ENCODE results near the gene ARHGEF25. TPM values are rescaled to one million over a fixed set of nuclear protein-coding genes. Genes with fewer than 3 reads are reported as not detected.
"Not testable (repeated sequence)": the region's sequence is repeated elsewhere in the genome, so short reads cannot be mapped to it uniquely, and the experiment has no call there.

The ARHGEF25 gene
- total and polyA plus RNA-seq, 2 donors (not counting 1 experiment from before 2014, with no cell fraction given): 0.12 TPM; not detected in 1

- ChIA-PET POLR2A (no interaction called here), CTCF (no interaction called here)
- no peak overlapping the region for H3K27ac Mint-ChIP-seq
- no peaks in the 10 kb centered on the region for H4K20me1 ChIP-seq (ENCODE audit: control insufficient read depth, insufficient read depth, low read length, poor library complexity, severe bottlenecking)
- no peak overlapping the region for H3K27ac ChIP-seq (ENCODE audit: low read length in 2 of 2)
- TF ChIP-seq CTCF (IDR thresholded peaks at IDR 0.05): no peak
- no peak for TF ChIP-seq EZH2 (IDR thresholded peaks at IDR 0.05; ENCODE audit: borderline replicate concordance, insufficient read depth, low read depth, low read length, poor library complexity, severe bottlenecking)
- H3K27me3 ChIP-seq (replicated peaks in 1 of 4; ENCODE audit: control extremely low read depth in 1 of 4, control insufficient read depth in 3 of 4, insufficient read depth in 4 of 4, low read length in 3 of 4): no peaks in the 10 kb centered on the region
- no peaks in the 10 kb centered on the region for H3K4me1 Mint-ChIP-seq
- no peaks in the 10 kb centered on the region for H3K4me1 ChIP-seq (ENCODE audit: control insufficient read depth in 2 of 2, insufficient read depth in 2 of 2, low read length in 2 of 2)
- no peak overlapping the region for H3K4me3 Mint-ChIP-seq
- no peaks in the 10 kb centered on the region for H3K9me3 Mint-ChIP-seq (ENCODE audit: insufficient read depth)
- intact Hi-C loops (cut with micrococcal nuclease): no loop called here
- H3K27me3 Mint-ChIP-seq: peaks cover 18% of the 10 kb centered on the region
- H3K9me3 ChIP-seq (ENCODE audit: control extremely low read depth in 1 of 3, control insufficient read depth in 2 of 3, insufficient read depth in 1 of 3, low read length in 2 of 3): no peaks in the 10 kb centered on the region
- H3K4me2 ChIP-seq (replicated peaks; ENCODE audit: low read depth, low read length, poor library complexity, severe bottlenecking): no peak overlapping the region
- no peak overlapping the region for H2AFZ ChIP-seq (ENCODE audit: insufficient read depth, low read depth, low read length, poor library complexity, severe bottlenecking)
- DNase-seq: no peak
- WGBS (ENCODE audit: insufficient coverage): 97% methylated on average over 16 of the region's 18 CpGs
- no peak overlapping the region for H3K4me3 ChIP-seq (ENCODE audit: control extremely low read depth in 1 of 5, extremely low read depth in 1 of 5, insufficient read depth in 1 of 5, low read depth in 2 of 5, low read length in 4 of 5)
- H3K79me2 ChIP-seq (ENCODE audit: control insufficient read depth, insufficient read depth, low read length): no peaks in the 10 kb centered on the region
- no peak for ATAC-seq (ENCODE audit: low read depth)
- no peak overlapping the region for H3K9ac ChIP-seq (ENCODE audit: low read length)
- no peaks in the 10 kb centered on the region for H3K36me3 ChIP-seq (replicated peaks in 1 of 2; ENCODE audit: control extremely low read depth in 1 of 2, control insufficient read depth in 1 of 2, extremely low read depth in 1 of 2, insufficient read depth in 2 of 2, low read length in 1 of 2)
Measured at GRCh38 chr12:57569858-57570257, 41.4 kb upstream of the ARHGEF25 start.

- CTCF ChIA-PET: interaction anchor here (1.1 to 2.0 kb wide), 3 partner anchors 9 to 111 kb away, joined by 3 to 9 read pairs (median 3); no protein-coding TSS in a partner anchor
- H3K79me2 ChIP-seq (ENCODE audit: control insufficient read depth, insufficient read depth, low read length); H2AFZ ChIP-seq (ENCODE audit: insufficient read depth, low read depth, low read length, poor library complexity, severe bottlenecking); H3K4me3 ChIP-seq (ENCODE audit: control extremely low read depth in 1 of 5, extremely low read depth in 1 of 5, insufficient read depth in 1 of 5, low read depth in 2 of 5, low read length in 4 of 5); H3K9me3 Mint-ChIP-seq (ENCODE audit: insufficient read depth); DNase-seq; H3K27ac ChIP-seq (ENCODE audit: low read length in 2 of 2); H3K4me3 Mint-ChIP-seq; H3K4me1 ChIP-seq (ENCODE audit: control insufficient read depth in 2 of 2, insufficient read depth in 2 of 2, low read length in 2 of 2); intact Hi-C loops (cut with micrococcal nuclease); H3K27ac Mint-ChIP-seq; H3K4me1 Mint-ChIP-seq; H4K20me1 ChIP-seq (ENCODE audit: control insufficient read depth, insufficient read depth, low read length, poor library complexity, severe bottlenecking); H3K36me3 ChIP-seq (replicated peaks in 1 of 2; ENCODE audit: control extremely low read depth in 1 of 2, control insufficient read depth in 1 of 2, extremely low read depth in 1 of 2, insufficient read depth in 2 of 2, low read length in 1 of 2); ATAC-seq (ENCODE audit: low read depth); H3K4me2 ChIP-seq (replicated peaks; ENCODE audit: low read depth, low read length, poor library complexity, severe bottlenecking); H3K9me3 ChIP-seq (ENCODE audit: control extremely low read depth in 1 of 3, control insufficient read depth in 2 of 3, insufficient read depth in 1 of 3, low read length in 2 of 3); POLR2A ChIA-PET; H3K9ac ChIP-seq (ENCODE audit: low read length); H3K27me3 ChIP-seq (replicated peaks in 1 of 4; ENCODE audit: control extremely low read depth in 1 of 4, control insufficient read depth in 3 of 4, insufficient read depth in 4 of 4, low read length in 3 of 4): not testable (repeated sequence)
- WGBS (ENCODE audit: insufficient coverage): 92% methylated on average over 4 of the region's 13 CpGs
- peaks cover 16% of the 10 kb centered on the region for H3K27me3 Mint-ChIP-seq
Measured at GRCh38 chr12:57570438-57570837, 40.8 kb upstream of the ARHGEF25 start.

Data from B cell (primary cell).